Camera-type eye (tissue), 1 donor: ENCODE results near the gene CTCF. TPM values are rescaled to one million over a fixed set of nuclear protein-coding genes. Genes with fewer than 3 reads are reported as not detected.

Experiments used
- total RNA-seq: library from RNA; depleted of rRNA; stranded (reverse); fragments of >200 nt; gene quantifications from one replicate; pipeline ENCODE4 v1.2.3, GENCODE V29; 2014

Gene CTCF
- total RNA-seq, result 67.3 TPM

GRCh38 chr16:67562526-67562917 is at the start of gene CTCF:
Gene CTCF (plus strand): TSS chr16:67562526. CDS start chr16:67610833, 48,307 bp downstream.

GRCh38 chr16:67528222-67528869 is 34.0 kb upstream of the CTCF start, which contains the start of gene RIPOR1:
Gene RIPOR1 (plus strand): TSS chr16:67528829. CDS start chr16:67538447, 9,618 bp downstream.

GRCh38 chr16:67659675-67660563 is 97.6 kb downstream of the CTCF start, which contains the start of gene ACD:
Gene ACD (minus strand): TSS chr16:67660260. CDS start chr16:67660220, 40 bp downstream.

GRCh38 chr16:67660564-67661028 is 98.3 kb downstream of the CTCF start, which contains the start of gene PARD6A:
Gene PARD6A (plus strand): TSS chr16:67660960. CDS start chr16:67661039, 79 bp downstream.

GRCh38 chr16:67666559-67667452 is 104.5 kb downstream of the CTCF start, which contains the start of the genes C16orf86 and ENKD1:
Gene C16orf86 (plus strand): TSS chr16:67666814. CDS start chr16:67666971, 157 bp downstream.
Gene ENKD1 (minus strand): TSS chr16:67666750. CDS start chr16:67666442, 308 bp downstream.

Other genes starting within 250 kb of the CTCF start
- 0.44 TPM for gene KCTD19, start 235.8 kb upstream of the CTCF start, total RNA-seq
- 1.5 TPM for gene LRRC36, start 235.7 kb upstream of the CTCF start, total RNA-seq
- 52.7 TPM for gene TPPP3, start 169.0 kb upstream of the CTCF start, total RNA-seq
- 11.1 TPM for gene ZDHHC1, start 146.0 kb upstream of the CTCF start, total RNA-seq
- gene HSD11B2, start 131.4 kb upstream of the CTCF start, total RNA-seq, result 4.3 TPM
- 136 TPM for gene ATP6V0D1, start 81.4 kb upstream of the CTCF start, total RNA-seq
- not detected for gene AGRP, start 79.0 kb upstream of the CTCF start, total RNA-seq
- gene RIPOR1, start 33.7 kb upstream of the CTCF start, total RNA-seq, result 101 TPM
- gene CARMIL2, start 82.6 kb downstream of the CTCF start, total RNA-seq, result 0.33 TPM
- gene ACD, start 97.7 kb downstream of the CTCF start, total RNA-seq, result 25.5 TPM
- 6.8 TPM for gene PARD6A, start 98.4 kb downstream of the CTCF start, total RNA-seq
- gene ENKD1, start 104.2 kb downstream of the CTCF start, total RNA-seq, result 17.7 TPM
- 4.7 TPM for gene C16orf86, start 104.3 kb downstream of the CTCF start, total RNA-seq
- 26.4 TPM for gene GFOD2, start 156.8 kb downstream of the CTCF start, total RNA-seq
- 13.3 TPM for gene RANBP10, start 244.0 kb downstream of the CTCF start, total RNA-seq
- gene TSNAXIP1, start 244.4 kb downstream of the CTCF start, total RNA-seq, result 5.2 TPM